ENCODE data around the gene TTLL4.

DNA sequence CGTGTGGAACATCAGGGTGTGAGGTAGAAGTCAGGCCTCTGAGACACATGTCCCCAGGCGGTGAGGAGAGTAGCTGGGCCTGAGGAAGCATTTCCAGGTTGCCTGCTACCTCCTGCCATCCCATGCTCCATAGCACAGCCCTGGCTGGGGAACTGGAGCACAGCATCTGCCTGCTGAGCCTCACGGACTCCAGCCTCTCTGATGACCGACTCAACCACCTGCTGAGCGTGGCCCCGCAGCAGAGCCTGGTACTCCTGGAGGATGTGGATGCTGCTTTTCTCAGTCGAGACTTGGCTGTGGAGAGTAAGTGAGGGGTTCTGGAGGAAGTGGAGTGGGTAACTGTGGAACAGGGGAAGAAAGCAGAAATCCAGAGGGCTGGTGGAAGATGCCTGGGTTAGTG is 48.3 kb upstream of the TTLL4 start:
- TF ChIP-seq, protein P1, sequence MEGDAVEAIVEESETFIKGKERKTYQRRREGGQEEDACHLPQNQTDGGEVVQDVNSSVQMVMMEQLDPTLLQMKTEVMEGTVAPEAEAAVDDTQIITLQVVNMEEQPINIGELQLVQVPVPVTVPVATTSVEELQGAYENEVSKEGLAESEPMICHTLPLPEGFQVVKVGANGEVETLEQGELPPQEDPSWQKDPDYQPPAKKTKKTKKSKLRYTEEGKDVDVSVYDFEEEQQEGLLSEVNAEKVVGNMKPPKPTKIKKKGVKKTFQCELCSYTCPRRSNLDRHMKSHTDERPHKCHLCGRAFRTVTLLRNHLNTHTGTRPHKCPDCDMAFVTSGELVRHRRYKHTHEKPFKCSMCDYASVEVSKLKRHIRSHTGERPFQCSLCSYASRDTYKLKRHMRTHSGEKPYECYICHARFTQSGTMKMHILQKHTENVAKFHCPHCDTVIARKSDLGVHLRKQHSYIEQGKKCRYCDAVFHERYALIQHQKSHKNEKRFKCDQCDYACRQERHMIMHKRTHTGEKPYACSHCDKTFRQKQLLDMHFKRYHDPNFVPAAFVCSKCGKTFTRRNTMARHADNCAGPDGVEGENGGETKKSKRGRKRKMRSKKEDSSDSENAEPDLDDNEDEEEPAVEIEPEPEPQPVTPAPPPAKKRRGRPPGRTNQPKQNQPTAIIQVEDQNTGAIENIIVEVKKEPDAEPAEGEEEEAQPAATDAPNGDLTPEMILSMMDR (IDR thresholded peaks at IDR 0.05; ENCODE audit: insufficient read depth, low read length) = no peak
- TF ChIP-seq SPI1 (IDR thresholded peaks at IDR 0.05; ENCODE audit: borderline replicate concordance, low read depth) = no peak
- TF ChIP-seq, protein P2, sequence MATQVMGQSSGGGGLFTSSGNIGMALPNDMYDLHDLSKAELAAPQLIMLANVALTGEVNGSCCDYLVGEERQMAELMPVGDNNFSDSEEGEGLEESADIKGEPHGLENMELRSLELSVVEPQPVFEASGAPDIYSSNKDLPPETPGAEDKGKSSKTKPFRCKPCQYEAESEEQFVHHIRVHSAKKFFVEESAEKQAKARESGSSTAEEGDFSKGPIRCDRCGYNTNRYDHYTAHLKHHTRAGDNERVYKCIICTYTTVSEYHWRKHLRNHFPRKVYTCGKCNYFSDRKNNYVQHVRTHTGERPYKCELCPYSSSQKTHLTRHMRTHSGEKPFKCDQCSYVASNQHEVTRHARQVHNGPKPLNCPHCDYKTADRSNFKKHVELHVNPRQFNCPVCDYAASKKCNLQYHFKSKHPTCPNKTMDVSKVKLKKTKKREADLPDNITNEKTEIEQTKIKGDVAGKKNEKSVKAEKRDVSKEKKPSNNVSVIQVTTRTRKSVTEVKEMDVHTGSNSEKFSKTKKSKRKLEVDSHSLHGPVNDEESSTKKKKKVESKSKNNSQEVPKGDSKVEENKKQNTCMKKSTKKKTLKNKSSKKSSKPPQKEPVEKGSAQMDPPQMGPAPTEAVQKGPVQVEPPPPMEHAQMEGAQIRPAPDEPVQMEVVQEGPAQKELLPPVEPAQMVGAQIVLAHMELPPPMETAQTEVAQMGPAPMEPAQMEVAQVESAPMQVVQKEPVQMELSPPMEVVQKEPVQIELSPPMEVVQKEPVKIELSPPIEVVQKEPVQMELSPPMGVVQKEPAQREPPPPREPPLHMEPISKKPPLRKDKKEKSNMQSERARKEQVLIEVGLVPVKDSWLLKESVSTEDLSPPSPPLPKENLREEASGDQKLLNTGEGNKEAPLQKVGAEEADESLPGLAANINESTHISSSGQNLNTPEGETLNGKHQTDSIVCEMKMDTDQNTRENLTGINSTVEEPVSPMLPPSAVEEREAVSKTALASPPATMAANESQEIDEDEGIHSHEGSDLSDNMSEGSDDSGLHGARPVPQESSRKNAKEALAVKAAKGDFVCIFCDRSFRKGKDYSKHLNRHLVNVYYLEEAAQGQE (IDR thresholded peaks at IDR 0.05; ENCODE audit: insufficient replicate concordance, low read depth) = no peak
- TF ChIP-seq POLR2AphosphoS5 (IDR thresholded peaks at IDR 0.05; ENCODE audit: low read depth) = no peak
- TF ChIP-seq GABPA (IDR thresholded peaks at IDR 0.05; ENCODE audit: low read depth) = no peak
